AG08395 (cell line): Measurements from ENCODE around the gene INMT.

Experiments used
- DNase-seq: peaks from one replicate; pipeline ENCODE4 v3.0.0; 2012; ENCODE audit warnings: mixed read lengths, low spot score

The INMT gene

DNA sequence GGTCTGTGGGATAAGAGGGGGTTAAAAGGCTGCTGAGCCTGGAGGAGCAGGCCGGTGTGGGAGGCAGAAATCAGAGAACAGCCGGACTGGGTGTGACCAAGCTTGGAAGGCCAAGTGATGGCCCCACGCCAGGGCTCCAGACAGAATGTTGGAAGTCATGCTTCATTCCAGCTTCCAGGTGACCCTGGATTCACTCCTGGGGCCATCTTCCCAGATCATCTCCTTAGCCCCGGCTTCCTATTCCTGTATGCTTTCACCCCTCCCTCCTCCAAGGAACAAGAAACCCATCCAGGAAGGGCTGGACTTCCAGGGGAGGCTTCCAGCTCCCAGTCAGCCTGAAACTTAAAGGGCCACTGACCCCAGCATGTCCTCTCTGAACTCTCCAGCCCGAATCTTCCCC is 1.0 kb downstream of the INMT start:
- peak; percentile 41 for DNase-seq

DNA sequence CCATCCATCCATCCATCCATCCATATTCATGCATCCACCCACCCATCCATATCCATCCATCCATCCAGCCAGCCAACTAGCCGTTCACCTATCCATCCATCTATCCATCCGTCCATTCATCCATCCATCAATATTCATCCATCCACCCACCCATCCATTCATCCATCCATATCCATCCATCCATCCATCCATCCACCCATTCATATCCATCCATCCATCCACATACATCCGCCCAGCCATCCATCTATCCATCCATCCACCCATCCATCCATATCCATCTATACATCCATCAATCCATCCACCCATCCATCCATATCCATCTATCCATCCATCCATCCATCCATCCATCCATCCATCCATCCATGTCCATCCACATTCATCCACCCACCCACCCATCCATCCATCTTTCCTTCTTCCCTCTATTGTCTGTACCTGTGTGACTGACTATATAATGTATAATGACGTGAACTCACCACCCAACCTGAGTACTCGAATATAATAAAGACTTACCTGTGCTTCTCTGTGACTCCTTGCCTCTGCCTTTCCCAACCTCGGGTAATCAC is 2.5 kb downstream of the INMT start:
- DNase-seq, result no peak

DNA sequence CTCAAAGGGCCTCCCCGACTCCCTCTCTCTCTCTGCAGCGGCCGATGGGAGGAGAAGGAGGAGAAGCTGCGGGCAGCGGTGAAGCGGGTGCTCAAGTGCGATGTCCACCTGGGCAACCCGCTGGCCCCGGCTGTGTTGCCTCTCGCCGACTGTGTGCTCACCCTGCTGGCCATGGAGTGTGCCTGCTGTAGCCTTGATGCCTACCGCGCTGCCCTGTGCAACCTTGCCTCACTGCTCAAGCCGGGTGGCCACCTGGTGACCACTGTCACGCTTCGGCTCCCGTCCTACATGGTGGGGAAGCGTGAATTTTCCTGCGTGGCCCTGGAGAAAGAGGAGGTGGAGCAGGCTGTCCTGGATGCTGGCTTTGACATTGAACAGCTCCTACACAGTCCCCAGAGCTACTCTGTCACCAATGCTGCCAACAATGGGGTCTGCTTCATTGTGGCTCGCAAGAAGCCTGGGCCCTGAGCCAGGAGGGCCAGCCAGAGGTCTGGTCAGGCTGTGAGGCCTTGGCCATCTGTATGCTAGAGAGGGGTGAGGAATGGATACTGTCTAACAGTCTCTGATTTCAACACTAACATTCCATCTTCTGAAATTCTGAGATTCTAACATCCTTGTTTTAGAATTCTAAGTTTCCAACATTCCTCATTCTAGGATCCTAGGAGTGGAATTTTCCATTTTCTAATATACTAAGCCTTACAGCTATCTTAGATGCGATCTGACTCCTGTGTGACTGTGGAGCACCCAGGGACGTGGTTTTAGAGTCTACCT is 3.6 kb downstream of the INMT start:
- DNase-seq, result peak; percentile 17

DNA sequence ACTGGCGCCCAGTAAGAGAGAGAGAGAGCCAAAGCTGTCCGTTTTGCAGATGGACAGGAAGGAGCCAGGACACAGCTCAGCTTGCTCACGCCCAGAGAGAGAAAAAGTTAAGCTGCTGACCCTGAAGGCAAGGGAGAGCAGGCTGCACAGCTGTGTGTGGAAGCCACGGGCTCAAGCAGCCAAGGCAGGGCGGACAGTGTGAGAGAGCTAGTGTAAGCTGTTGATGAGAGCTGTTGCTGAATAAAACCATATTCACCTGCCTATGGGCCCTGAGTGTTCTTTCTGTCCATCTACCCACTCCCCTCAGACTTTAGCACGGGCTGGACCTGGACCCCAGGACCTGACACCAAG is 5.4 kb downstream of the INMT start:
- no peak for DNase-seq

DNA sequence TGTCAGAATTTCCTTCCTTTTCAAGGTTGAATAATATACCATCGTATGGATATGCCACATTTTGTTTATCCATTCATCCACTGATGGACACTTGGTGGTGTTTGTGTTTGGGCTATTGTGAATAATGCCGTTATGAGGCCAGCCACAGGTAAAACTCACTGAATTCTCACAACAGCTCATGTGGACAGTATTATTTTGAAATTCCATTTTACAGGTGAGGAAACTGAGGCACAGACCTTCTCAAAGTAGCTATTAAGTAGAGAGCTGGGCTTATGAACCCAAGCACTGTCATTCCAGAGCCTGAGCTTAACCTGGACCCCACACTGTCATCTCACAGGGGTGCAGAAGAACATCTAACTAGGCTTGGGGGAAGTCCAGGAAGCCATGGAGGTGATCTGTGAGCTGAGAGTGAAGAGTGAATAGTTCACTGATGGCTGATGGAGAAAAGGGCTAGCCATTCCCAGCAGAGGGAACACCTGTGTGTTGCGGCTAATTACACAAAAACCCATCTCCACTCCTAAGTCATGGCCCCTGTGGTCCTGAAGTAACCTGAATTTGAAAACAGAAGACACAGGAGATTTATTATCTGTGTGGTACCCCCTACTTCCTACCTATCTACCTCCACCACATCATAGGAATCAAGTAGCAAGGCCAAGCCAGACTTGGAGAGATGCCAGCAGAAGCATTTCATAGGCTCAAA is 8.7 kb downstream of the INMT start:
- no peak for DNase-seq

DNA sequence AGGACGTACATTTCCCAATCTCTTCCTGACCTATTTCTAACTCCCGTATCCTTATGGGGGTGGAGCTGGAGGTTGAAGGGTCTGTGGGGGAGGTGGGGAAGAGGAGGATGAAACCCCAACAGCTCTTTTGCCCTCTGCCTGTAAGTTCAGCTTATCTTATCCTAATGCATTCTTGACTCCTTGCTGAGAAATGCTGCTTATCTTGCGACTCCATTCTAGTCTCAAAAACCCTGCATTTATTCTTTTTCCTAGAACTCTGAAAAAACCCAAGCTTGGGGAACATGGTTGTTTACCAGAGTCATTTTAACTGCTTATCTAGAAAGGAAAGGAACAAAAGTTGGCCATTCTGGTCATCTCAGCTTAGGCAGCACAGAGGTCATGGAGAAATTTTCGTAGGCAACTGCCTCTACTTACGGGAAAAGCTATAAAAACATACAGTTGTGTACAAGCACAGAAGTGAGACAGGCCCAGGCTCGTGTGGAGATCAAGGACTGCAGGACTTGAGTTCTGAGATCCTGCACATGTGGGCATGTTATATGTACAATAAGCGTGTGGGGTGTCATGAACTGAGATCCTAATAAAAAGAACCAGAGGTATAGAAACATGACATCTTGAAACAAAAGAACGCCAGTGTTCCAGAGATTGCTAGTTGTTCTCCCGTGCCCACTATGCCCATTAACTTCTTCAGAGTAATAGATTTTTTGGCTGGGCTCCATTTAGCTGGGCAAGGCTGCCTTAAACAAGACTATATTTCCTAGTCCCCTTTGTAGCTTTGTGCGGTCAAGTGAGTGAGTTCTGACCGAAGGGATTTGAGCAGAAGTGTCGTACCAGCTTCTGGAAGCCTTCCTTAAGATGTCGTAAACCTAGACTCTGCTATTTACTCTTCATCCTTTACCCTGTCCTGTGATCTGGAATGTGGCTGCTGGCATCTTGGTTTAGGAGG is 9.6 kb downstream of the INMT start:
- DNase-seq, result no peak

DNA sequence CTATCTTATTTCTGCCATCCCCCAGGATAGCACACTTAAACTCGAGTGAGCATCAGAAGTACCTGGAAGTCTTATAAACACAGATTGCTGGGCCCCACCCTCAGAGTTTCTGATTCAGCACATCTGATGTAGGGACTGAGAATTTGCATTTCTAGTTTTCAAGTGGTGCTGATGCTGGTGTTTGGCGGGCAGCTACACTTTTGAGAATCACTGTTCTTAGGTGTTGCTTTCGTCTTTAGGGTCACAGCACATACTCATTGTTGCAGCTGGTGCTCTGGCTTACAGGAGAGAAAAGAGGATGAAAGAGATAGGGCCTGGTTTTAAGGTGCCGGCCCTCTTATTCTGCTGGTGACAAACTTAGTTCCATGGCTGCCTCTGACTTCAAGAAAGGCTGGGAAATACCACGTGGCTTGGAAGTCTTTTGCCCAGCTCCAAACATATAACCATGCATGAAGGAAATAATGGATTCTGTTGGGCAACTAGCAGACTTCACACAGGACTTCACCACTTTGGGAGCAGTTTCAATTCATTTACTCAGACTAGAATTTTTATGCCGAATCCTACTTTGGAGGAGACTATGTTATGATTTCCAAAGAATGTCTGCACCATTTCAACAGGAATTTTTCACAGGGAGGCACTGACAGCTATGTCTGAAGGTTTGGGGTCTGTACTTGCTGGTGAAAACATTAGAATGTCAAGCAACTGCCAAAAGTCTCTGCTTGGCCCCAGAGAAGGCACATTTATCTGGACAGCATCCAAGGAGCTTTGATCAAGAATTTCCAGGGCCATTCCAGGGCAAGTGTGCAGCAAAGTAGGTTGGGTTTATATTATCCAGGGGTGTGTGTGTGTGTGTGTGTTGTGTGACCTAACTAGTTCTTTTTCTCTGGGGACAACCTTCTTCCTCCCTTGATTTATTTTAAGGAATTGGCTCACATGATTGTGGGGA is 12.4 kb downstream of the INMT start:
- DNase-seq, result peak; percentile 29

DNA sequence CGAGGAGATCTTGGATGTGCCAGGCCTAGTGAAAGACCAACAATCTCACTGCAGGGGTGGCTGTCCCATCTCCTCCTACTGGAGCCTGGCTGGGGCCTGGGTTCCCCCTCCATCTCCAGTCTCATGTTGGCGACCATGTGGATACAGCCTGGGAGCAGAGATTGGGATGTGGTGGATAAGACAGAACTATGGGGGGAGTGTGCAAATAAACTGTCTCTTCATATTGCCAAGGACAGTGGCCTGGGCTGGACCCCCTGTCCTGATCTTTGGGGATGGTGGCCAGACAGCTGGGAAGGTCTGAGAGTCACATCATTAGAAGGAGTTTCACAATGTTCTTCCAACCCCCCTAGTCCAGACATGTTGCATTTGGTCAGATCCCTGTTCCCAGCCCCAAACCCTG is 13.5 kb downstream of the INMT start:
- DNase-seq, result no peak

DNA sequence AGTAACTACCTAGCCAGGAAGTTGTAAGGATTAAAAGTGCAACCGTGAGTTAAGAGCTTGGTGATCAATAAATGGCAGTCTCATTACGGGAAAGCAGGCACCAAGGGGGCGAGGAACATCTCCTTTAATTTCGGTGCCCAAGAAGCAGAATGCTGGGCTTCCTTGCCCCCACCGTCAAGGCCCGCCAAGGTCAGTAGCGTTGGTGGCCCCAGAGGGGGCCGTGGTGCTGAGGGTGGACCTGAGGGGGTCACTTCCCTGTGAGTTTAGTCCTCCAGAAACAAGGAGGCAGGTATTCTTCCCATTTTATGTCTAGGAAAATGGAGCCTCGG is 18.9 kb downstream of the INMT start:
- DNase-seq, result no peak

DNA sequence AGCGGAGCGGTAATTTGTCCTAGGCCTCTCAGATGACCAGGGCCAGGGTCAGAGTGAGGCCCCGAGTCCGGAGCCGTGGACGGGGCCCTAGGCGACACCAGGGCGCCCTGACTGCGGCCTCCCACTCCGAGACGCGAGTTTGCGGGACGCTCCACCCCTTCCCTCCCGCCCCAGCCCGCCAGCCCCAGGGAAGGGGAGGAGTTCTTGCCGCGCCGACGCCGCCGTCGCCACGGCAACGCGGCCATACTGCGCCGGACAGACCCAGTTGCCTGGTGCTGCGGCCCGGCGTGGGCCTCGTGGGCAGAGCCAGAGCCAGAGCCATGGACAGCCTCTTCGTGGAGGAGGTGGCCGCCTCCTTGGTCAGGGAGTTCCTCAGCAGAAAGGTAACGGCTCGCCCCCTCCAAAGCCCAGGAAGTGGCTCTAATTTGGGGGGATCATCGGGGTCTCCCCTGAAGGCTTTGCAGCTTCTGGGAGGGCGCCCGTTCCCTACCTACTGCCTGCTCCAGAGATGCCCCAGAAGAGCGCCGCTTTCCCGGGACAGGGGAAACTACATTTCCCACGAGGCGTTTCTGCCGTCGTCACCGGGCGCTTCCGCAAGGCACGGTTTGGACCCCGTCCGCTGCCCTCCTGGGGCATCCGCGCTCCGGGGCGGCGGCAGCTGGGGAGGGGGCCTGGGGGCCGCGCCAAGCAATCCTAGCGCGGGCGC is 19.4 kb downstream of the INMT start, which contains the start of gene MINDY4:
Gene MINDY4, plus strand, starts transcription at position 244 of the 706 bp plus-strand sequence. Its CDS starts 77 bp downstream, at position 321.
- peak; percentile 93 for DNase-seq

DNA sequence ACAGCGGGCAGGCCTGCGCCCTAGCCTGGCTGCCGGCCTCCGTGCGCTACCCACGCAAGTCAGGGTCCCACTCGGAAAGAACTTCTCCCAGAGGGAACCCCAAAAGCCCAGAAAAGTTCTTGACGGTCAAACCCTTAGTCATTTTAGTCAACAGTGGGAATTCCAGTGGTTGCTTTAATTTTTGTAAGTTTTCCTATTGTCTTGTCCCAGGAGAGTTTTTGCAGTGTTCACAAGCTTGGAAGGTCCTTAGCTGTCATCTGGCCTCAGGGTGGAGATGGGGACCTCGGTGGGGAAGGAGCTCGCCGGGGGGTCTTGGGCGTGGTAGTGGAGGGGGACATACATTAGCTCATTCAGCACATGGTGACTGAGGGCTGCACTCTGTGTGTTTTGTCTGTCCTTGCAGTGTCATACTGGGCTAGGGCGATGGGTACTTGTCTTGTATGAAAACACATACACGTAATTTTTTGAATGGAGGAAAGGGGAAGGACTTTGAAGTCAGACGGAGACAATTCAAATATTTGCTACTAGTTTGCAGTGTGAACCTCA is 20.0 kb downstream of the INMT start:
- DNase-seq, result peak; percentile 16

DNA sequence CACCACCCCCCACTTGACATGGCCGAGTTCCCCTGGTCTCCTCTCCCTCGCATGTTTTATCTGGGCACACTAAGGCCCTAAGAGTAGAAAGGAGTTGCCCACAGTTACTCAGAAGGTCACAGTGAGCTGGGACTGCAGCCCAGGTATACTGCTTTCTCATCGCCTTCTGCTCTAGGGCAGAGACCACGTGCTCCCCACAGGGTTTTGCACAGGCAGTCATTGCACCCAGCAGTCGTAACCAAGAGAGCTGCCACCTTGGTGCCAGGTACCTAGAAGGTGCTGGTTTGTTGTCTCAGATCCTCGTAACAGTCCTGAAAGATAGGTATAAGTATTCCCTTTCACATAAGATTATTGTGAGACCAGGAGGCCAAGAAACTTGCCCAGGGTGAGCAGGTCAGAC is 21.0 kb downstream of the INMT start:
- no peak for DNase-seq

DNA sequence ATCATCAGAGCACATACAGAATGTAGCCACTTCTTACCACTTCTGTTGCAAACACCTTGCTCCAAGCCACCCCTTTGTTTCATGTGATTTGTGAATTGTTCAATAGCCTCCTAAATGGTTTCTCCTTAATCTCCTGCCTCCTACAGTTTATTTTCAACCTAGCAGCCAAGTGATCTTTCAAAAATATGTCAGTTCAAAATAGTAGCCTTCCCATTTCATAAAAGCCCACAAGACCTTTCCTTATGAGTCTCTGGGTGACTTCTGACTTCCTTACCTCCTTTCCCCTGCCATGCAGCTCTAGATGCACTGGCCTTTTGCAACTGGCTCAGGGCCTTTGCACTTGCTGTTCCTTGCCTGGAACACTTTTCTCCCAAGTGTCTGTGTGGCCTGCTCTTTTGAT is 24.1 kb downstream of the INMT start:
- no peak for DNase-seq

DNA sequence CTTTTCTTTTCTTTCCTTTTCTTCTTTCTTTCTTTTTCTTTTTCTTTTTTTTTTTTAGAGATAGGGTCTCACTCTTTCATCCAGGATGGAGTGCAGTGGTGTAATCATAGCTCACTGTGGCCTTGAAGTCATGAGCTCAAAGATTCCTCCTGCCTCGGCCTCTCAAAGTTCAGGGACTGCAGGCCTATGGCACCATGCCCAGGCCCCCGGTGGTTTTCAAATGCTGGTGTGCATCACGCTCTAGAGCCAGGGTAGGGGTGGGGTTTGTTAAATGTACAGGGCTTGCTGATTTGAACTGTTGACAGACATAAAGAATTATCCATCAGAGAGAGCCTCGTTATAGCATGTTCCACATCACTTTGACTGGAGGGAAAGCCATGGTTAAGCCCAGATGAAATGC is 25.0 kb downstream of the INMT start:
- DNase-seq, result no peak

DNA sequence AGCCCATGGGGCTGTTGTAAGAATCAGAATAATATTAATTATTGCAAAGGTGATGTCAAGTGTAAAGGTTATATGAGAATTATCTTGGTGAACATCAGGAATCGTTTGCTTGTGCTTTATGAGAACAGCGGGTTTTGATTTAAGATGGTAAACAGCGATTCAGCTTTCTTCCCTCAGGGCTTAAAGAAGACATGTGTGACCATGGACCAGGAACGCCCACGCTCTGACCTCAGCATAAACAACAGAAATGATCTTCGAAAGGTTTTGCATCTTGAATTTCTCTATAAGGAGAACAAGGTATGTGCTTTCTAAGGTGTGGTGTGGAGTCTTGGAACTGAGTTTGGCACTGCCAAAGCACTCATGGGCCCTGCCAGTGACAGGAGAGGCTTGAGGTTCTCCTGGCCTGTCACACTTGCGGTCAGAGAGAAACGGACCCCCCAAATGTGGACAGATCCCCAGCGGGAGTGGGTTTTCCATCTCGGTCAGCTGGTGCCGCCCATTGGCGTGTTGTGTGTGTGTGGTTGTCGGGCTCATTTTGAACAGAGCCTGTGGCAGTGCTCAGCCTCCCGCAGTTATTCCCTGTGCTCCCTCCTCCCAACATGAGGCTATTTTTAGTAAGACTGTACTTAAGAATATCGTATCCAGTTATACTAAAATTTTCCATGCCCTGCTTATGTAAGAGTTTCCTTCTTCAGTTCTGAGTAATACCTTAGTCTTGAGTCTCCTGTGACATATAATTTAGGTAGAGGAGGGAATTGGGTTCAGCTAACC is 26.5 kb downstream of the INMT start:
- DNase-seq, result no peak

DNA sequence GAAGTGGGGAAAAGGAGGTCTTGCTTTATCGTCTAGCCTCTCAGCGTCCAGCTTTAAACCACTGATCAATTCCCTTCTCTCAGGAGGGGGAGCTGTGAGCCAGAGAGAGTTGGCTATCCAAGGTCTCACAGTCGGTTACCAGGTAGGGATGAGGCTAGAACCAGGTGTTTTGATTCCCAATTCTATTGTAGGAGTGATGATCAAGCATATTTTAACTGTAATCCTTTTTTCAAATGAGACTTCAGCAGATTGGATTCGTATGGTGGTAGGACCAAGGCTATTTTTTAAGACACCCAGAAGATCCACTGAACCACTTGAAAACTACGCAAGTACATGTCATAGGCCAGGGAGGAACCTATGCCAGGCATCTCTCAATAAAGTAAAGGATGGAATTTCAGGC is 27.6 kb downstream of the INMT start:
- DNase-seq, result no peak

DNA sequence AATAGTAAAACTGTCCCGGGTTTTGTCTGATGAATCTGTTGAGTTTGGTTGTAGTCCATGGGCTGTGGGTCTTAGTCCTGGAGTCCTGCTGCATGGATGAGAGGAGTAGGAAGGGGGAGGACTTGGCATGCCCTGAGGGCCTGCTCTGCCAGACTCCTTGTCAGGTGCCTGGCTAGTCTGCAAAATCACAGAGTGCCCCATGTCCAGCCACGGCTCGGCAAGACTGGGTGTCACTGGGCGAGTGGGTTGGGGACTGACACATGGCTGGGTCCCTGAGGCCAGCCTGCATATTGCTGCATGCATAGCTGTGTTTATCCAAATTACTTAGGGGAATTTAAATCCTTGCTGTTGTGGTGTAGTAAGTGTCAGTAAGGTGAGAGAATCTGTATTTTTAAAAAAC is 29.0 kb downstream of the INMT start:
- DNase-seq, result no peak

DNA sequence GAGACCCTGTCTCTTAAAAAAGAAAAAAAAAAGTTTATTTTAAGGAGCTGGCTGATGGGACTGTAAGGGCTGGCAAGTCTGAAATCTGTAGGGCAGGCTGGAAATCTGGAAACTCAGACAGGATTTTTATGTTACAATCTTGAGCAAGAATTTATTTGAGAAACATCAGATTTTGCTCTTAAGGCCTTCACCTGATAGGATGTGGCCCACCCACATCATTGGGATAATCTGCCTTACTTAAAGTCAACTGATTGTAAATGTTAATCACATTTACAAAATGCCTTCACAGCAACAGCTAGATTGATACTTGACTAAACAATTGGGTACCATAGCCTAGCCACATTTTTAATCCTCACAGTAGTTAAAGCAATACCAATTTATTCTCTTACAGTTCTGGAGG is 30.8 kb downstream of the INMT start:
- DNase-seq, result no peak

DNA sequence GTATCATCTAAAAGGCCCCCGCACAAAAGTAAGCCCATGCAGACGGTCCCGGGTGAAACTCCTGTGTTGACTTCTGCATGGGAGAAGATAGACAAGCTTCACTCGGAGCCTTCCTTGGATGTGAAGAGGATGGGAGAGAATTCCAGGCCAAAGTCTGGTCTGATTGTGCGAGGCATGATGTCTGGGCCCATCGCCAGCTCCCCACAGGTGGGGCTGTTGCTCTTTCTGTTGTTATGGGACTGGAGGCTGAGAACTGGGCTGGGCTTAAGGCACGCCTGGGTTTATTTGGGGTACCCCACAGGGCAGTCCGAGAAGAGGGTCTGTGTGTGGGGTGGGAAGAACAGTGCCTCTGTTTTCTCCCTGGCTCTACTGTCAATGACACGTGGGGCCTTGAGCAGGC is 33.9 kb downstream of the INMT start:
- no peak for DNase-seq

DNA sequence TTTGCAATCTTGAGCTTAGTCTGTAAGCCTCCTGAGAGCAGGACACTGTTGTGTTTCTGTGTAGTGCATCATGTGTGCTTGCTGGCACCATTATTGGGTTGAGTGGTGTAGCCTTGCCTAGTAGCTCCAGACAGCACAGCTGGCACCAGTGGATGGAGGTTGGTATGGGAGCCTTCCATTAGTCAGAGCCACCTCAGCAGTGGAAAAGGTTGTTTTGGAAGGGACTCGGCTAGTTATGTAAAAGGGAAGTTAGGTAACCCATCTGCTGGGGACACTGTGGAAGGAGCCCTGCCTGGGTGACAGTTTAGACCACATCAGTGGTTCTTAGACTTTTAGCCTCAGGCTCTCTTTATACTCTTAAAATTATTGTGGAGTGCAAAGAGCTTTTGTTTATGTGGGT is 35.6 kb downstream of the INMT start:
- no peak for DNase-seq
